Effector CD4-positive, alpha-beta T cell (primary cell): Measurements from ENCODE around the gene CERS1.

Experiments used
- DNase-seq: peaks from one replicate; pipeline ENCODE4 v3.0.0-alpha.2; 2020

The CERS1 gene

DNA sequence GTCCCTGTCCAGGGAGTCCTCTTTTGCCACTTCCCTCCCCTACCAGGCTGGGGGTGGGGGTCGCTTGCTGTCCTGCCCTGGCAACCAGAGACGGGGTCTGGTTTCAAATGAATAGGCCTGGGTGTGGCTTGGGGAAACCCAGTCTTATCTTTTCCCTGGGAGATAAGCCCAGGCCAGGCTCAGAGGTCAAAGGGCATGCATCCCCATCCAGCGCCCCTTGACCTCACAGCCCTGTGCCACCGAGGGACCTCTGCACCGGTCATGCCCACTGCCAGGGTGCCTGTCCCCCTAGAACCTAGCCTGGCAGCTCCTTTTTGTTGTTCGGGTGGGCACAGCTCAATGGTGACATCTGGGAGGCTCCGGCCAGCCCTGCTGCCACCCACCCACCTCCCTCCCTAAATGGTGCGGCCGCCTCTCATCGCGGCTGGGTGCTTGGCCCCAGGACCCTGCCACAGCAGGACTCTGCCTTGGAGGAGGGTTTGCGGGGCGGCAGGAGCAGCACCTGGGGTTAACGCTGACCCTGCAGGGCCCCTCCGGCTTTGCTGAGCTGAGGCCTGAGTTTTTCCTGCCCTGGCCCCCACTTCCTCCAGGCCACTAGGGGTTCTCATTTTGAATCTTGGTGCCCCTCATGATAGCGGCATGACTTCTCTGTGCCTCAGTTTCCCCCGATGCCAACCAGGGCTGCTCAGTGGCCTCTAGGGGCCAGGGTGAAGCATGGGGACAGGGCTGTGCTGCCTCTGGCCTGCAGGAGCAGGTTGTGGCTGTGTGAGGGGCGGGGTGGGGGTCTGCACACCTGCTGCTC, 2.9 kb upstream of the CERS1 start:
- DNase-seq = no peak

DNA sequence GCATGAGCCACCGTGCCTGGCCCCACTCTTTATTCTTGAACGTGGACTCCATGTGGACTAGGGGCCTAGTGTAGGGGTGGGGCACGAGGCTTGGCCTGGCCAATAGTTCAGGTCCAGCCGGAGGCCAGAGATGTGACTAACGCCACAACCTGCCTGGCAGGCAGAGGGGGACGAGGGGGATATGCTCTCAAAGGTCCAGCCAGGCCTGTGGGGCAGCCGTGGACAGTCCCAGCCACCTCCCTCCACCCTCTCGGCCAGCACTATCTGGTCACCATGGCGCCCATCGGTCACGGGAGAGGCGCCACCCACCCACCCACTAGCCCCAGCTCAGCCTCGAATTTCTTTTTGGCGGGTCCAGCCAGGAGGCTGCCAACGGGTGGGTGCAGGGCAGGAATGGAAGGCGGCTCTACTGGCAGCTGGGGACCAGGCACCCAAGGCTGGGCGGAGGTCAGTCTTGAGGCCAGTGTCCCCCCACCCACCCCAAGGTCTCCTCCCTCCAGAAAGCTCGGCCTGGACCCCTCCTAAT, 2.2 kb upstream of the CERS1 start:
- DNase-seq = no peak

DNA sequence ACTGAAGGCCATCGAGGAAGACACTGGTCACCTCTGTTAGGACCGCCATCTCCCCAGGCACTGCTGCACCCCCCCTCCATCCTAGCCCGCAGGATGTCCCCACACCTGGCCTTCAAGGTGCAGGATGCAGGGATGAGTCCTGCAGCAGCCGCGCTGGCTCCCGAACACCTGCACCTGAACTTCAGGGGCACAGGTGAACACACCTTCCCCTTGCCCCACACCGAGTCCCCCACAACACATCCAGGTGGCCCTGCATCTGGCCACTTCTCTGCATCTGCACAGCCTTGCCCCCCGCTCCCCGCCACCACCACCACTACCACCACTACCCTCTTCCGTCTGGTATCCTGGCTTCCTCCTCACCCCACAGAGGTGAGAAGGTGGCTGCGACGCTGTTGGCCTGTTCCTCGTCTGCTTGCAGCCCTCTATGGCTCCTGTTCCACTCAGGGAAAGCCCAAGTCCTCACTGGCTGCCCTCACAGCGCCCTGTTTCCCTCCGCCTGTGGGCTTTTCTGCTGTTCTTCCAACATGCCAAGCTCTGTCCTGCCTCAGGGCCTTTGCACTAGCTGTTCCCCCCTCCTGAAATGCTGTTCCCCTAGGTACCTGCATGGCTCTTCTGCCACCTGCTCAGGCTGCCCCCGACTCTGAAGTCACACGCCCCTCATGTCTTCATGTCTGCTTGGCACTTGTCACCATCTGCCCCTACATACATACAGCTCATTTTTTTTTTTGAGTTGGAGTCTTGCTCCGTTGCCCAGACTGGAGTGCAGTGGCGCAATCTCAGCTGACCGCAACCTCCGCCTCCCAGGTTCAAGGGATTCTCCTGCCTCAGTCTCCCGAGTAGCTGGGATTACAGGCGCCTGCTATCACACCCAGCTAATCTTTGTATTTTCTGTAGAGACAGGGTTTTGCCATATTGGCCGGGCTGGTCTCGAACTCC, 1.4 kb upstream of the CERS1 start:
- DNase-seq = no peak

- DNase-seq = no peak
Measured at GRCh38 chr19:18896421-18896841, 473 bp upstream of the CERS1 start.

DNA sequence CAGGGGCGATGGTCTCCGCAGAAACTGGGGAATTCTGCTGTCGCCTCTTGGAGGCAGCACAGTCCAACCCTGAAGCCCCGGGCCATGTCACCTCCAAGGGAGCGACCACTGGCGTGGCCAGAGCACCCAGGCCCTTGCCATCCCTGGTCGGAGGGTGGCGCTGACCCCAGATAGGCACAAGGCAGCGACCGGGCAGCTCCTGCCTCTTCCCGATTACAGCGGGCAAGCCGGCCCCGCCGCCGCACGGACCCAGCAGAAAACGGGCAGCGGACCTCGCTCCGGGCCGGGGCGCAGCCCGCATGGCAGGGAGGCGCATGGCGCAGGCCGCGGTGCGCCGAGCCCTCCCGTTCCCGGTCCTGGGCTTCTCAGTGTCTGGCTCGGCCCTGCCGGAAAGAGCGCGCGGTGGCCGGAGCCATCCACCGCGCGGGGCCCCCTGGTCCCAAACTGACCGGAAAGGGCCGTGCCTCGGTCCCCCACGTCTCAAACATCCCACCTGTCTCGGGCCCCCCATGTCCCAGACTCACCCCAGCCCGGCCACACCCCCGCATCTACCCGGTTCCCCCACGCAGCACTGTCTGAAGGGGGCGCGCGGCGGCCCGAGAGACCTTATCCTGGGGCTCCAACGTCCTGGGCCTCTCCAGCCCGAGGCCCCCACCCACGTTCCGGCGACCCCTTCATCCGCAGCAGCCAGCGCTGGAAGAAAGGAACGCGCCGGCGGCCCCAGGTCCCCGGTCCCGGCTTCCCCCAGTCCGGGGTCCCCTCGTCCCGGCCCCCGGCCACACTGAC, 727 bp downstream of the CERS1 start:
- no peak for DNase-seq

DNA sequence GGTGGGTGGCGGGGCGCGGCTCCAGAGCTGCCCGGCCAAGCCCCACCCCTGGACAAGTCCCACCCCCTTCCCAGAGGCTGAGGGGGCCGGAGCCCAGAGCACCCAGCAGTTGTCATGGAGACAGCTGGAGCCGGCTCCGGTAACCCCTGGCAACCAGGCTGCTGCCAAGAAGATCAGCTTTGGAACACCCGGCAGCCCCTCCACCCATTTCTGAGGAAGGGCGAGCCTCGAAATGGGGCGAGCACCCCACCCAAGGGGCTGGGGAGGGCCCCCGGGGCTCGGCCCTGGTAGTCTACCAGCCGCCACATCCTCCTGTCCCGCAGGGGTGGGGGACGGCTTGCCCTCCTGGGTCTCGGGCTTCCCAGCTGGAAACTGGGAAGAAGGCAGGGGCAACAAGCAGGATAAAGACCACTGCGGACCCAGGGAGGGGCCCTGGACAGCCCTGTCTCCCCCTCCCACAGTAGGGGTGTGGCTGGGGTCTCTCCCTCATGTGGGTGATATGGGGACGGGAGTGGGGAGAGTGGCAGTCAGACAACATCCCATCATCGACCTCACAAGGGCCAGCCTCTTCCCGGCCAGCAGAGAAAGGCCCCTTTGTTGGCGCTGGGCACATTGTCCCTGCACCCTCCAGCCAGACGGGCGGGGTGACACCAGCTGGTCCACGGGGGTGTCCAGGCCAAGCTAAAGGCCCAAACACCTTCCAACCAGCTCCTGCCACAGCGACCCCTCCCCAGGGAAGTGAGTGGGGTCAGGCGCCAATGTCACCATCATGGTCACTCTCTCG, 1.5 kb downstream of the CERS1 start:
- DNase-seq = no peak

DNA sequence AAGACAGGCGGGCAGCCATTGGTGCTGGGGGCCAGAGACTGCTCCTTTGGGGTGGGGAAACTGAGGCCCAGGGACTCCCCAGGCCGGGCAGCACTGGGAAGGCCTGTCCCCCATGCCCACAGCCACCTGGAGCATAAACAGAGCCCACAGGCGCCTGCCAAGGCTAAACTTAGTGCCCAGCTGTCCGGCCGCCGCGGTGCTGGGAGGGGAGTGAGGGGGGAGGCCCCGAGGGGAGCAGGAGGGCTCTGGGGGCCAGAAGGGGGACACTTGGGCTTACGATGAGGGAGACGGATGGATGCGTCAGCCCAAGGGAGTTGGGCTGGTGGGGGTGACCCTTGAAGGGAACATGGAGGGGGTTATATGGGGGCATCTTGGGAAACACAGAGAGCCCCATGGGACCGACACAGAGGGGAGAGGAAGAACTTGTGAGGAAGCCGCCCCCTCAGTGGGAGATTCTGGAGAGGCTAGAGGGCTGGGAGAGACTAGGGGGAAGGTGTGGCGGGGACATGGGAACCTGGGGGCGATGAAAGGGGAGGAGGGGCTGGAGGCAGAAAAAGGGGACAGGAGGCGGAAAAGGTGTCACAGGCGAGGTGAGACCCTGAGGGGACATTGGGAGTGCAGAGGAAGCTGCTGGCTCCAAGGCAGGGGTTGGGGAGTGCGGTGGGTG, 2.2 kb downstream of the CERS1 start:
- no peak for DNase-seq

- DNase-seq = no peak
Measured at GRCh38 chr19:18889949-18890745, 5.8 kb downstream of the CERS1 start.

DNA sequence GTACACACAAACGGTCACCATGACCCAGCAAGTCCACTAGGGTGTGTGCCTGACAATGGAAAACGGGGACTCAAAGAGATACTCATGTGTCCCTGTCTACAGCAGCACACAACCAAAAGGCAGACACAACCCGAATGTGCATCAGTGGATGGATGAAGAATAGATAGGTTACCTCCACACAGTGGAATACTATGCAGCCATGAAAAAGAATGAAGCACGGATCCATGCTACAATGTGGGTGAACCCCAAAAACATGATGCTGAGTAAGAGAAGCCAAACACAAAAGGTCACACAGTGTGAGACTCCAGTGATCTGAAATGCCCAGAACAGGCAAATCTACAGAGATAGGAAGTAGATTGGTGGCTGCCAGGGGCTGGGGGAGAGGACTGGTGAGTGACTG, 9.0 kb downstream of the CERS1 start:
- no peak for DNase-seq

DNA sequence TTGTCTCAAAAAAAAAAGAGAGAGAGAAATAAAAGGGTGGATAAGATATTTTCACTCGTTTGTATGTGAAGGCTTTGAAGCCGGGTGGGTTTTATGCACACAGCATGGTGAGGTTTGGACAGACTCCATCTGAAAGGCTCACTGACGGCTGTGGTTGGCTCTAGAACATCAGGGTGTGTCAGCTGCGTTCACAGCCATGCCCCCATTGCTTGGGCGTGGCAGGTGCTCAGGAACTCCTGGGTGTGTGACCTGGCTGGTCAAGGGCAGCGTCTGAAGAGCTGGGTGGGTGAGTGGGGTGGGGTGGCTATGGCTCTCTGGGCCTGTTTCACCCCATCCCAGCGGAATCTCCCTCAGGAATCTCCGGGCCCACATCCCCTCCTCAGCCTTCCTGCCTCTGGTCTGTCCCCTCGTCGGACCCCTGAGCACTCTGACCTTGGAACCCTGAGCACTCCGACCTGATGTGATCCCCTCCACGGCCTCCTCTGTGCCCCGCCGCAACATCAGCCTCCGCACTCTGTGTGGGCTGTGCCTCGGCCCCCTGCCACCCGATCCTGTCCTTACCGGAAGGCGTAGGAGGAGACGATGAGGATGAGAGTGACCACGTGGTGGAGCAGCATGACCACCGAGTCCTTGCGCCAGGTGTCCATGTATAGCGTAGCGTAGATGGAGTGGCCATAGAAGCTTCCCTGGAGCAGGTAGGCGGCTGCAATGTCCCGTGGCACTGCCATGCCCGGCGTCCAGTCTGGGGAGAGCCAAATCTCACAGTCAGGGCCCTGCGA, 12.2 kb downstream of the CERS1 start:
- no peak for DNase-seq

GRCh38 chr19:18881491-18881890, 14.5 kb downstream of the CERS1 start:
- no peak for DNase-seq

DNA sequence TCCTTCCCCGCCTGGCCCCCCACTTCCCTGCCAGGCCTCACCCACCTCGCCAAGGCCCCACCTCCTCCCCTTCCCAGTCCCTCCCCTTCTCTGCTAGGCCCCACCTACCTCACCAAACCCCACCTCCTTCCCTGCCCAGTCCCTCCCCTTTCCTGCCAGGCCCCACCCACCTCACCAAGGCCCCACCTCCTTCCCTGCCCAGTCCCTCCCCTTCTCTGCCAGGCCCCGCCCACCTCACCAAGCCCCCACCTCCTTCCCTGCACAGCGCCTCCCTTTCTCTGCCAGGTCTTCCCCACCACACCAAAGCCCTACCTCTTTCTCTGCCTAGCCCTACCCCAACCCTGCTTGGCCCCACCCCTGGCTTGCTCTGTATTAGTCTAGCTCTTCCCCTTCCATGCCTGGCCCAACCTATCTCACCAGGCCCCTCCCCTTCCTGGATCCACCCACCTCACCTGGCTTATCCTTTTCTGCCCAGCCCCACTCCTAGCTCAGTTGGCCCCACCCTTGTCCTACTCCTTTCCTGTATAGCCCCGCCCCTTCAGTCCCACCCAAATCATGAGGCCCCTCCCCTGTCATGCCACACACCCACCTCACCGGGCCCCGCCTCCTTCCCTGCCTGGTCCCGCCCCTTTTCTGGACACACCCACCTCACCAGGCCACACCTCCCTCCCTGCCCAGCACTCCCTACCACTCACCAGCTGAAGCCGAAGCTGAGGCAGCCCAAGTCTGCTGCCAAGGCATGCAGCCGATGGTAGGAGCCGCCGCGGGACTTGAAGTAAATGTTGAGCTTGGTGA, 16.2 kb downstream of the CERS1 start:
- no peak for DNase-seq

- DNase-seq = no peak
Measured at GRCh38 chr19:18878858-18879578, 16.9 kb downstream of the CERS1 start.

DNA sequence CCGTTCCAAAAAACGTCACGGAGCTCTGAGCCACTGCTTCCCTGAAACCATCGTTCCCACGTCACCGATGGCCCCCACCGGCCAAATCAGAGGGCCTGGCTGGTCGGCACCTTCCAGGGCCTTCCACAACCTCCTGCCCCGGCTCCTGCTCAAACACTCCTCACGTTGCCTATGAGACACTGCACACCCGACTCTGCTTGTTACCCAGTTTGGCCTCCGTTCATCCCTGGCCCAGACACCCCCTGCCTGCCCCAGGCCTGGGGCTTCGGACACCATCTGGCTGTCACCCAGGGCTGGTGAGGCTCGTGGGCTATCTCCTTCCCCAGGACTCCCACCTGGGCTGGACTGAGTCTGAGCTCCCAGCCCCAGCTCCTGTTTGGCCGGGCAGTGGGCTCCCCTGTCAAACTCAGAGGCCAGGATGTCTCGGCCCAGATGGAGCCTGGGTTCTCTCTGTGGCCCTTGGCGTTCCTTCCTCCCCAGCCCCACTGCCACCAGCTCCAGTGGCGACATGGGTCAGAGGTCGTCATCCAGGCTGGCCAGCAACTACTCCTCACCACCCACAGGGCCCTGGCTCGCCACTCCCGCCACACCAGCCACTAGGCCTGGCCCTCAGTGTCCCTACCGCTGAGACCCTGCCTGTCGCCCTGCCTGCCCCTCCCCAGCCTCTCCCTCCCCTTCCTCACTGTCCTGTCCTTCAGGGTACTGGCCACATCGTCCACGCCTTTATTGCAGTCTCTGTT, 17.7 kb downstream of the CERS1 start:
- DNase-seq = no peak

DNA sequence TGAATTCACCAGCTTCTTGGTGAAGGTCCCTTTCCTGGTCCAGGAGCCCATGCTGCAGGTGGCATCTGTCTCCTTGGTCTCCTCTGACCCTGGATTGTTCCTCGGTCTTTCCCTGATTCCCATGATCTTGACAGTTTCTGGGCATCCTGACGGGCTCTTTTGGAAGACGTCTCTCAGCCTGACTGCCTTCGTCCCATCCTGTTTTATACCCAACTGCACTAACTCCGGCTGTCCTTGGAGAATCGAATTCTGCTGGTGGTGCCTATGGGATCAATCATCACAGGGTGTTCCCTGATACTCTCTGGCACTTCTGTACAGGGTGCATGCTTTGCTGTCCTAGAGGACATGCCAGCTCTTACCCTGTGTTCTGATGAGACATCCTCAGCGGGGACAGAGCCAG, 19.1 kb downstream of the CERS1 start:
- no peak for DNase-seq

DNA sequence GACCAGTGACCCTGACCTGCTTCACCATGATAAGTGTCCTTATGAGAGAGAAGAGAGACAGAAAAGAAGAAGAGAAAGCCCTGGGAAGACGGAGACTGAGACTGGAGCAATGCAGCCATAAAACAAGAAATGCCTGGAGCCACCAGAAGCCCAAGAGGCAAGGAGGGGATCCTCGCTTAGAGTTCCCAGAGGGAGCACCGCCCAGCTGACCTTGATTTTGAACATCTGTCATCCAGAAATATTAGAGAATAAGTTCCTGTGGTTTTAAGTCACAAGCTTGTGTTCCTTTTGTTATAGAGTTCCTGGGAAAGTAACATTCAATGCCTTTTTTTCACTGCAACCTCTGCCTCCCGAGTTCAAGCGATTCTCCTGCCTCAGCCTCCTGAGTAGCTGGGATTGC, 20.2 kb downstream of the CERS1 start:
- DNase-seq = no peak

GRCh38 chr19:18871543-18871942, 24.4 kb downstream of the CERS1 start:
- no peak for DNase-seq
